GM18907 (cell line): ENCODE measurements around the gene TNNT2.

Experiments
- ATAC-seq: cut with Tn5 transposase; IDR thresholded peaks from one replicate; pipeline ENCODE4 v1.9.1; 2021; ENCODE audit warnings: mild to moderate bottlenecking, moderate library complexity; ENCODE audit not compliant: unreplicated experiment

TNNT2 gene

GRCh38 chr1:201378804-201379203, 1.3 kb upstream of the TNNT2 start:
- ATAC-seq: no peak

GRCh38 chr1:201376464-201377374, 761 bp downstream of the TNNT2 start:
- no peak for ATAC-seq

GRCh38 chr1:201376107-201376463, 1.4 kb downstream of the TNNT2 start:
- no peak for ATAC-seq

- no peak for ATAC-seq
Observed at GRCh38 chr1:201375169-201375568, 2.3 kb downstream of the TNNT2 start.

GRCh38 chr1:201374364-201374763, 3.1 kb downstream of the TNNT2 start:
- ATAC-seq: no peak

GRCh38 chr1:201371792-201372191, 5.7 kb downstream of the TNNT2 start:
- ATAC-seq: no peak

- no peak for ATAC-seq
Observed at GRCh38 chr1:201371276-201371675, 6.2 kb downstream of the TNNT2 start.

GRCh38 chr1:201370500-201370899, 7.0 kb downstream of the TNNT2 start:
- ATAC-seq: no peak

GRCh38 chr1:201369209-201369608, 8.3 kb downstream of the TNNT2 start:
- no peak for ATAC-seq

GRCh38 chr1:201366696-201367095, 10.8 kb downstream of the TNNT2 start:
- no peak for ATAC-seq

GRCh38 chr1:201365251-201365650, 12.2 kb downstream of the TNNT2 start:
- no peak for ATAC-seq

- no peak for ATAC-seq
Observed at GRCh38 chr1:201364808-201365105, 12.7 kb downstream of the TNNT2 start.

- no peak for ATAC-seq
Observed at GRCh38 chr1:201363467-201363866, 14.0 kb downstream of the TNNT2 start.

GRCh38 chr1:201362906-201363305, 14.6 kb downstream of the TNNT2 start:
- ATAC-seq: no peak

- ATAC-seq: no peak
Observed at GRCh38 chr1:201361652-201362504, 15.6 kb downstream of the TNNT2 start.

GRCh38 chr1:201360901-201361651, 16.4 kb downstream of the TNNT2 start:
- ATAC-seq: no peak

GRCh38 chr1:201360486-201360885, 17.0 kb downstream of the TNNT2 start:
- ATAC-seq: no peak

- ATAC-seq: no peak
Observed at GRCh38 chr1:201359873-201360210, 17.6 kb downstream of the TNNT2 start.

GRCh38 chr1:201359031-201359872, 18.2 kb downstream of the TNNT2 start:
- no peak for ATAC-seq

- no peak for ATAC-seq
Observed at GRCh38 chr1:201358596-201358995, 18.9 kb downstream of the TNNT2 start.
